Testis (tissue), 2 donors: ENCODE results near the gene ACTMAP.

Source experiments
- CTCF ChIP-seq, 3 experiments: fragments of 450-650 bp in 2 of 3; fragments of 200-600 bp in 1 of 3; sonication (generic) in 1 of 3; IDR thresholded peaks; one replicate each; pipeline ENCODE4 v1.5.1; 2016 to 2019; ENCODE audit warnings: antibody characterized with exemption in 3 of 3, mild to moderate bottlenecking in 2 of 3, moderate library complexity in 1 of 3
- POLR2A ChIP-seq: fragments of 450-650 bp; IDR thresholded peaks from one replicate; pipeline ENCODE4 v1.6.1; 2017; ENCODE audit warnings: antibody characterized with exemption, mild to moderate bottlenecking, moderate library complexity

- TF ChIP-seq CTCF (IDR thresholded peaks at IDR 0.05) = no peak
- TF ChIP-seq POLR2A = no peak
Measured at GRCh38 chr19:40781140-40781539, 30.9 kb upstream of the ACTMAP start.
